ENCODE measurements around the gene CFAP141.

DNA sequence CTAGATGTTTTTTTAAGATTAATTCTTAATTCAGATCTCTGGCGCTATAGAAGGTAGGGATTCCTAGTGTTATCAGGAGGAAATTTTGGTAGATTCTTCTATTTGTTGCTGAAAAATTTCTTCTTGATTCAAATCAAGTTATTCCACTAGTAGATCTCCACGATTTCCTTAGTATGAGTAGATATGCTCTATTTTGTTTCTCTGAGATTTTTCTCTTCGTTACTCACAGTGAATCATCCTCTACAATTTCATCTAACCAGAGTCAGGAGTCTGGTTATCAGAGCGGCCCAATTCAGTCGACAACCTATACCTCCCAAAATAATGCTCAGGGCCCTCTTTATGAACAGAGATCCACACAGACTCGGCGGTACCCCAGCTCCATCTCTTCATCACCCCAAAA is 47.5 kb upstream of the CFAP141 start:
- TF ChIP-seq CTCF (conservative IDR thresholded peaks at IDR 0.05) (no peak), ZFX (IDR thresholded peaks at IDR 0.05) (no peak)
